HG03060 (cell line): ENCODE measurements around the gene CTNNA1.
"Not testable (repeated sequence)": the region's sequence is repeated elsewhere in the genome, so short reads cannot be mapped to it uniquely, and the experiment has no call there.

Experiments
- ATAC-seq: cut with Tn5 transposase; IDR thresholded peaks from one replicate; pipeline ENCODE4 v1.9.1; 2021; ENCODE audit warnings: low read depth, moderate number of reproducible peaks; ENCODE audit not compliant: unreplicated experiment

Gene CTNNA1

GRCh38 chr5:138722544-138723177 lies 30.6 kb upstream of the CTNNA1 start:
- ATAC-seq: no peak

GRCh38 chr5:138724470-138725146 lies 28.6 kb upstream of the CTNNA1 start:
- ATAC-seq: no peak

DNA sequence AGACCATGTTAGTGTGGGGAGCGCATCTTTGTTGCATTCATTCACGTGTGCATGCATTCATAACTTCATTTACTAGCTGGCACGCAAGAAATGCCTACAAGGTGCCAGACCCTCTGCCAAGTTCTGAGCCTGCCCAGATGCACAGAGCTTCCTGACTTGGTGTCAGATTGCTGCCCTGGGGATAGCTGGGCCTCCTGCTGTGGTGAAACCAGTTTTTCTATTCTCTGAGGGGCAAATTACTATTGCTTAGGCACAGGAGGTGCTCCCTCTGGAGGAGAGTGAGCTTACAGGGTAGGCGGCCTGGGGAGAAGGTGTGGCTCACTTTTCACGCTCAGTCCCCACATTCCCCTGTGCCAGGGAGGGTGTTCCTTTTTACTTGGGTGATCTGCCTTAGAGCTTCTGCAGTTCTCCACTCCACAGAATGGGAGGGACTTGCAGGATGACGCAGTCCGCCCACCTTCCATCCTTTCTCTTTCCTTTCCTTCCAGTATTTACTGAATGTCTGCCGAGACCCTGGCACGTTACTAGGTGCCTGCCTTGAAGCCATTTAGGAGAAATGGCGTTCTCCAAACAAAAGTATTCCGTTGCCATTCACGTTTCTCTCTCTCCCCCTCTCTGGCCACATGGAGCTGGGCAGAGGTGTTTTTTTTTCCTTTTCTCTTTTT lies 27.9 kb upstream of the CTNNA1 start:
- no peak for ATAC-seq

GRCh38 chr5:138725818-138726416 lies 27.3 kb upstream of the CTNNA1 start:
- ATAC-seq: no peak

DNA sequence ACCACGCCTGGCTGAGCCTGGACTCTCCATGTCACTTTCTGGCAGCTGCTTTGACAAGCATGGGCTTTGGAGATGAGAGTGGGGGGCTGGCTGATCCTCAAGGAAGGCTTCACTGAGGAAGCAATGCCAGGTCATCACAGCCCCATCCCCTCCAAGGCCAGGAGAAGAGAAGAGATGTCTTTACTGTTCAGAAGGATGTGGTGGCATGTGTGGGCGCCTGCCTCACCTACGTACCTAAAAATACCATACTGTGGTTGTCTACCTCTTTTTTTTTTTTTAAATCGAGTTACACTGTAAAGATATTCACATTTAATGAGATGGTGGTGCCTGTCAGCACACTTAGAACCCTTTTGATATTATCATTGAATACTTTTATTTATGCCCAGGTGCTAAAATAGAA lies 26.4 kb upstream of the CTNNA1 start:
- no peak for ATAC-seq

- not testable (repeated sequence) for ATAC-seq
Measured at GRCh38 chr5:138730496-138730895, 22.7 kb upstream of the CTNNA1 start.

- ATAC-seq: no peak
Measured at GRCh38 chr5:138732466-138732865, 20.8 kb upstream of the CTNNA1 start.

DNA sequence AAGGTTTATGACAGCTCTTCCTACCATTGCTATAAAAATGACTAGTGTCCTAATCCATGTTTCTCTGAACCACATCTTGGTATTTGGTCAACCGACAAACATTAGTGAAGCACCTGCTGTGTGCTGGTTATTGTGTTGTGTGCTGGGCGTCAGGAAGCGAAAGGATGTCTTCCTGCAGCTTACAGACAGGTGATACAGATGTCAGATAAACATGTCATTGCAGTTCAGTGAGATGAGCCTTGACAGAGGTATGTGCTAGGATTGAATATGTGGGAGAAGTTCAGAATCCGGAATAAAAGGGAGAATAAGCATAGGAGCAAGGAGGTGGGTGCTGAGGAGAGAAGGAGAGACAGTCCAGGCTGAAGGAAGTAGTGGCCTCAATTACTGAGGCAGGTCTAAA lies 20.3 kb upstream of the CTNNA1 start:
- ATAC-seq: no peak

- ATAC-seq: no peak
Measured at GRCh38 chr5:138733509-138733908, 19.7 kb upstream of the CTNNA1 start.

GRCh38 chr5:138736293-138736692 lies 16.9 kb upstream of the CTNNA1 start:
- no peak for ATAC-seq

- no peak for ATAC-seq
Measured at GRCh38 chr5:138737494-138738265, 15.5 kb upstream of the CTNNA1 start.

DNA sequence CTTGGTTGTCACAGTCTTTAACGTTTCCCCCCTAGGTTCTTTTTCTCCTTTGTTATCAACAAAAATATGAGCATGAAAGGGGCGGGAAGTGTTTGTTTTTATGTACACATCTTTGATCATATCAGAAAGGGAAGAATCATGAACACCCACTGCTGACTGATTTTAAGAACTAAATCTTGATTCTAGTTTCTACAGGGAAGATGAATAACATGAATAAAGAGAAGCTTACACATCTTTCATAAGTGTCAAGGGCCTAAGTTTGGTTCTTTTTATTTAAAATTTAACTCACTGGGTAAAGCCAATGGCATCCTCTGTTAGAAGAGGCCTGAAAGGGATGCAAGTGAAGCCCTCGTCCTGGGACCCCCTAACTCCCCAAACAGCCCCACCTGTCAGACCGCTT lies 14.8 kb upstream of the CTNNA1 start:
- ATAC-seq: no peak

- no peak for ATAC-seq
Measured at GRCh38 chr5:138739938-138740337, 13.3 kb upstream of the CTNNA1 start.

- no peak for ATAC-seq
Measured at GRCh38 chr5:138743484-138743883, 9.7 kb upstream of the CTNNA1 start.

DNA sequence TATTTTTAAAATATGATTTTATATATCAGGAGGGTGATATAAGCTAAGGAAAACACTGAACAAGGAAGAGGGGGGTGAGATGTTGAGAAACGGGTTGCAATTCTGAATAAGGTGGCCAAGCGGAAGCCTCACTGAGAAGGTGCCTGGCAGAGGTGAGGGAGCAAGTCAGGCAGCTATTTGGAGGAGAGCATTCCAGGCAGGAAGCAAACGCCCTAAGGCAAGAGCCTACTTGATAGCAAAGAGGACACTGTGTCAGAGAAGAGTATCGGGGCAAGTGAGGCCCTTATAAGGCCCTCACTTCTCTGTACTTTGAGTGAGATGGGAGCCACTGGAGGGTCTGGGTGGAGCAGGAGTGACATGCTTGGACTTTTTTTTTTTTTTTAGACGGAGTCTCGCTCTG lies 8.0 kb upstream of the CTNNA1 start:
- ATAC-seq: no peak

GRCh38 chr5:138748630-138749081 lies 4.6 kb upstream of the CTNNA1 start:
- no peak for ATAC-seq

DNA sequence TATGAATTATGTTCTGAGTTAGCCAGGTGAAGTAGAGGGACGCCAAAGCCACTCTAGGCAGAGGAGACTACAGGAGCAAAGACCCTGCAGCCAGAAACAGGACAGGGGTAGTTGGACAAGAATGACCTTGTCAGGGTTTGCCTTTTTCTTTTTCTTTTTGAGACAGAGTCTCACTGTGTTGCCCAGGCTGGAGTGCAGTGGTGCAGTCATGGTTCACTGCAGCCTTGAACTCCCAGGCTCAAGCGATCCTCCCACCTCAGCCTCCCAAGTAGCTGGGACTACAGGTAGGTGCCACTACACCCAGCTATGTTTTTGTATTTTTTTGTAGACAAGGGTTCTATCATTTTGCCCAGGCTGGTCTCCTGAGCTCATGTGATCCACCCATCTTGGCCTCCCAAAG lies 1.9 kb upstream of the CTNNA1 start:
- ATAC-seq: not testable (repeated sequence)

DNA sequence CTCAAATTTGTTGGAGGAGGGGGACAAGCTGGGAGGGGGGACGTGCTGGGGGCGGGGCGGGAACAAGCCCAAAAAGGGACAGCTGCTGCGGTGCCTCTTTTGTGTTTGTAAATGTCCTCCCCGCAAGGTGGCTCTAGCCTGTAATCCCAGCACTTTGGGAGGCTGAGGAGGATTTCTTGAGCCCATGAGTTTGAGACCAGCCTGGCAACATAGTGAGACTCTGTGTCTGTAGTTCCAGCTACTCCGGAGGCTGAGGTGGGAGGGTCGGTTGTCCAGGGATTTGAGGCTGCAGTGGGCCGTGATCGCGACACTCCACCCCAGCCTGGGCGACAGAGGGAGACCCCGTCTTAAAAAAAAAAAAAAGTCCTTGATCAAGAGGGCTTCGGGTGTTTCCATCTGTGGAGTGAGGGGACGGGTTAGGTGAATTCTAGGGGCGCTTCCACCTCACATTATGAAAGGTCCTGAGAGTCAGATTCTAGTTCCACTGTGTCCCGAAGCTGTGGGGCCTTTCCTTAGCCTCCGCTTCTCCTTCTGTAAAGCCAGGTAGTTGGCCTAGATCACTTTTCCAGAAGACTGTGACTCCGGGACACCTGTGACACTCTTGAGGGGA lies 779 bp upstream of the CTNNA1 start:
- ATAC-seq: no peak

DNA sequence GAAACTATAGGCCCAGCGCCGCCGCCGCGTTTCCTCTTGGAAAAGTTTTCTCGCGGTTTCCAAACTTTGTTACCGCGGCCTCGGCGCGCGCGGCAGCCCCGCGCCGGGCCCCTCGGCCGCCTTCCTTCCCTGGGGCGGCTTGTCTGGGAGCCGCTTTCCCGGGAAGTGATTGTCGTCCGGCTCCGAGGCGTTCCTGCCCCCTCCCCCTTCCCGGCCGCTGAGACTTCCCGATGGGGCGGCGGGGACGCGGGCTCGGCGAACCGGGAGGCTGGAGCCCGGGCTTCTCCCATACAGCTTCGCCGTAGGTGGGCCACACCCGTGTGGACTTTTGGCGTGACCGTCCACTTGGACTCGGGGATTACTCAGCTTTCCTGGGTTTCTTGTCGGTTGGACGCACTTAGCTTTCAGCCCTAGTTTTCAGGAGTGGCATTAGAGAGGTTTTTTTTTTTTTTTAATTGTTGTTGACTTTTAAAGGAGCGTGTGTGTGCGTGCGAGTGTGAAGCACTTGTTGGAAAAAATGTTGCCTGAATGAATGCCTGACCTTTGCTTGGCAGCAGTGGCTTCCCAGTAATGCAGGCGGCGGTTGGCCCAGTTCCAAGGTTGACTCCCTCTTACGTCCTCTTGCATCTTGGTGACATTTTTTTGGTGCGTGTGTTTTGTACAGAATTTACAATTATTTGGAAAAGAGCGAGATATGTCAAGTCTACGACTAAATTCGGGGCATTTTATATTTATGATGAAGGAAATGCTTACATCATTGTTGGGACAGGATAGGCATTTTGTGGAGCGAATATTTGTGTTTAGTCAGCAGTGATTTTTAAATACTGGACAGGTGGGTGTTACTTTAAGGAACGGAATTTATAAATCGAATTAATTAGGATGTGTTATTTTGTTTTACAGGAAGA lies 821 bp downstream of the CTNNA1 start:
- no peak for ATAC-seq
